ENCODE data around the gene NUBP2.

DNA sequence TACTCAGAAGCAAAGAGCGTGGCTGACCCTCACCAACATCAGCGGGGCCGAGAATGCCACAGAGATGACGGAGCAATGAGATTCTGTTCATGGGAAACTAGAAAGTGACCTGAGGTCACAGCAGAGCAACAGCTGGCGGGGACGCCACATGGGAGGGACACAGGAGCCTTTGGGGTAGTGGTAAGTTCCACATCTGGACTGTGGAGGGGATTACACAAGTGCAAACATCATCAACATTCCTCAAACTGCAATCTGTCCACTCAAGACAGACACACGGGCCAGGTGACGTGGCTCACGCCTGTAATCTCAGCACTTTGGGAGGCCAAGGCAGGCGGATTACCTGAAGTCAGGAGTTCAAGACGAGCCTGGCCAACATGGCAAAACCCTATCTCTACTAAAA lies 32.7 kb downstream of the NUBP2 start:
- no peak for TF ChIP-seq CTCF (conservative IDR thresholded peaks at IDR 0.05 in 1 of 2, IDR thresholded peaks at IDR 0.05 in 1 of 2; ENCODE audit: low read depth in 1 of 2, low read length in 2 of 2)
- no peak for TF ChIP-seq EZH2 (IDR thresholded peaks at IDR 0.05; ENCODE audit: low read length, missing control alignments)

All from fibroblast of lung (primary cell).